Measurements from ENCODE around the gene UNC79. TPM values are rescaled to one million over a fixed set of nuclear protein-coding genes. Genes with fewer than 3 reads are reported as not detected.

The UNC79 gene
- total RNA-seq, 1 experiment from 2014 or later = 0.05 TPM

DNA sequence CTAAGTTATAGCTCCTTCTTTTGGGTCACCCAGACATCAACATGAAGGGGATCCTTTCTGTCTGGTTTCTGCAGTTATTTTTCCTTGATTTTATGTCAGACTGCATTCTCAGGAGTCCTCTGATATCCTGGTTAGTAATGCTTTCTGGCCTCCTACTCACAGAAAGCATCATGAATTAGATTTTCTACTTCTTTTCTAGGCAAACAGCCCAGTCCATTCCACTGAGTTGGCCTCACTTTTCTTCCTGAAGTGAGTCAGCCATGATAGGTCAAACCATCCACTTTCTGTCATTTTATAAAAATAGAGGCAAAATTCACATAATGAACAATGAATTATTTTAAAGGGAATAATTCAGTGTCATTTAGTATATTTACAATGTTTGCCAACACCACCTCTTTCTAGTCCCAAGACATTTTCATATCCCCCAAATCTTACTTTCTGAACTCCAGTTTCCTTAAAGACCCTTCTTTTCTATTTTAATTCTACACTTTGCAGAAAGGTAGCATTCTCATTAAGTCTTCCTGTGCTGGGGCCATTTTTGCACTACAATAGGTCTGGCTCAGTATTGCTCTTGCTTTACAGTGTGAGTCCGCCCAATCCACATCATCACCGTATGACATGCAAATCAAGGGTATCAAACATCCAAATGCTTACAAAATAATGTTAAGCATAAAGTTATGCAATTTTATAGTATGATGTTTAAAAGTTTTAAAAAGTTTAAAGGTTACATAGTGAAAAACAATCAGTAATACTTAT, 95.1 kb downstream of the UNC79 start:
- no peak overlapping the region for H3K27ac ChIP-seq (ENCODE audit: low read length)
- 0 out of 2 replicates have a peak, but pooled peaks cover under 1% of the 10 kb centered on the region for H3K9me3 ChIP-seq (ENCODE audit: control insufficient read depth, insufficient read depth, low read depth, low read length)
- BruUV-seq (replicated peaks) = no TSS peak
- no peak overlapping the region for H3K4me3 ChIP-seq (ENCODE audit: low read depth in 2 of 2, low read length in 2 of 2)
- no peaks in the 10 kb centered on the region for H3K4me1 ChIP-seq (ENCODE audit: control insufficient read depth, insufficient read depth, low read length)
- in situ Hi-C loops (cut with HindIII; ENCODE audit: low pct_unique_long_range_greater_than_20kb, low sequenced_read_pairs) (no loop called here), intact Hi-C loops (cut with micrococcal nuclease; ENCODE audit: unreplicated experiment) (no loop called here)
- no peaks in the 10 kb centered on the region for H3K27me3 ChIP-seq (ENCODE audit: control insufficient read depth, insufficient read depth, low read length)
- ATAC-seq = no peak
- no peak for DNase-seq (ENCODE audit: low read depth, low spot score)
- H3K36me3 ChIP-seq (ENCODE audit: control insufficient read depth, insufficient read depth, low read length) = no peaks in the 10 kb centered on the region
- TF ChIP-seq, protein P1, sequence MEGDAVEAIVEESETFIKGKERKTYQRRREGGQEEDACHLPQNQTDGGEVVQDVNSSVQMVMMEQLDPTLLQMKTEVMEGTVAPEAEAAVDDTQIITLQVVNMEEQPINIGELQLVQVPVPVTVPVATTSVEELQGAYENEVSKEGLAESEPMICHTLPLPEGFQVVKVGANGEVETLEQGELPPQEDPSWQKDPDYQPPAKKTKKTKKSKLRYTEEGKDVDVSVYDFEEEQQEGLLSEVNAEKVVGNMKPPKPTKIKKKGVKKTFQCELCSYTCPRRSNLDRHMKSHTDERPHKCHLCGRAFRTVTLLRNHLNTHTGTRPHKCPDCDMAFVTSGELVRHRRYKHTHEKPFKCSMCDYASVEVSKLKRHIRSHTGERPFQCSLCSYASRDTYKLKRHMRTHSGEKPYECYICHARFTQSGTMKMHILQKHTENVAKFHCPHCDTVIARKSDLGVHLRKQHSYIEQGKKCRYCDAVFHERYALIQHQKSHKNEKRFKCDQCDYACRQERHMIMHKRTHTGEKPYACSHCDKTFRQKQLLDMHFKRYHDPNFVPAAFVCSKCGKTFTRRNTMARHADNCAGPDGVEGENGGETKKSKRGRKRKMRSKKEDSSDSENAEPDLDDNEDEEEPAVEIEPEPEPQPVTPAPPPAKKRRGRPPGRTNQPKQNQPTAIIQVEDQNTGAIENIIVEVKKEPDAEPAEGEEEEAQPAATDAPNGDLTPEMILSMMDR (IDR thresholded peaks at IDR 0.05) = no peak
- no peak for TF ChIP-seq POLR2AphosphoS5 (IDR thresholded peaks at IDR 0.05; ENCODE audit: low read depth, low read length)
- POLR2A ChIA-PET = no interaction called here
- CTCF ChIA-PET = interaction anchor here (0.7 kb wide), 1 partner anchor 208 kb away, joined by 4 read pairs; no protein-coding TSS in a partner anchor

DNA sequence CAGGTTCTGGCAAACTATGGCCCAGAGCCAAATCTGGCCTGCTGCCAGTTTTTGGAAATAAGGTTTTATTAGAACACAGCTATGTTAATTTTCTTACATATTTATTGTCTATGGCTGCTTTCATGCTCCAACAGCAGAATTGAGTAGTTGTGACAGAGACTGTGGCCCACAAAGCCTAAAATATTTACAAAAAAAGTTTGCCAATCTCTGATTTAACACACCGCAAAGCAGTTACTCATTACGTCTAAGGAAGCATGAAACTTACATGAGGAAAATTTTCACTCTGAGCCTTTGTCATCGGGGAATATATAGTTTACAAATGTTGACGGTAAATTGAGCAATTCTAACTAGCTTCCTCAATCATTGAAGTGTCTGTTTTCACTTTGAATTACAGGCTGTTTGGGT, 96.5 kb downstream of the UNC79 start:
- Histone ChIP-seq H3K4me3 (ENCODE audit: low read depth in 2 of 2, low read length in 2 of 2) (no peak overlapping the region), H3K36me3 (ENCODE audit: control insufficient read depth, insufficient read depth, low read length) (no peaks in the 10 kb centered on the region), H3K4me1 (ENCODE audit: control insufficient read depth, insufficient read depth, low read length) (no peaks in the 10 kb centered on the region), H3K27ac (ENCODE audit: low read length) (no peak overlapping the region), H3K27me3 (ENCODE audit: control insufficient read depth, insufficient read depth, low read length) (no peaks in the 10 kb centered on the region), H3K9me3 (ENCODE audit: control insufficient read depth, insufficient read depth, low read depth, low read length) (no peaks in the 10 kb centered on the region)
- ChIA-PET POLR2A (no interaction called here), CTCF (no interaction called here)
- no peak for DNase-seq (ENCODE audit: low read depth, low spot score)
- no peak for ATAC-seq
- in situ Hi-C loops (cut with HindIII; ENCODE audit: low pct_unique_long_range_greater_than_20kb, low sequenced_read_pairs) = no loop called here
- intact Hi-C loops (cut with micrococcal nuclease; ENCODE audit: unreplicated experiment) = no loop called here
- no peak for TF ChIP-seq TCF7L2 (IDR thresholded peaks at IDR 0.05; ENCODE audit: low read depth, low read length)
- no peak for TF ChIP-seq POLR2AphosphoS5 (IDR thresholded peaks at IDR 0.05; ENCODE audit: low read depth, low read length)
- TF ChIP-seq, protein P2, sequence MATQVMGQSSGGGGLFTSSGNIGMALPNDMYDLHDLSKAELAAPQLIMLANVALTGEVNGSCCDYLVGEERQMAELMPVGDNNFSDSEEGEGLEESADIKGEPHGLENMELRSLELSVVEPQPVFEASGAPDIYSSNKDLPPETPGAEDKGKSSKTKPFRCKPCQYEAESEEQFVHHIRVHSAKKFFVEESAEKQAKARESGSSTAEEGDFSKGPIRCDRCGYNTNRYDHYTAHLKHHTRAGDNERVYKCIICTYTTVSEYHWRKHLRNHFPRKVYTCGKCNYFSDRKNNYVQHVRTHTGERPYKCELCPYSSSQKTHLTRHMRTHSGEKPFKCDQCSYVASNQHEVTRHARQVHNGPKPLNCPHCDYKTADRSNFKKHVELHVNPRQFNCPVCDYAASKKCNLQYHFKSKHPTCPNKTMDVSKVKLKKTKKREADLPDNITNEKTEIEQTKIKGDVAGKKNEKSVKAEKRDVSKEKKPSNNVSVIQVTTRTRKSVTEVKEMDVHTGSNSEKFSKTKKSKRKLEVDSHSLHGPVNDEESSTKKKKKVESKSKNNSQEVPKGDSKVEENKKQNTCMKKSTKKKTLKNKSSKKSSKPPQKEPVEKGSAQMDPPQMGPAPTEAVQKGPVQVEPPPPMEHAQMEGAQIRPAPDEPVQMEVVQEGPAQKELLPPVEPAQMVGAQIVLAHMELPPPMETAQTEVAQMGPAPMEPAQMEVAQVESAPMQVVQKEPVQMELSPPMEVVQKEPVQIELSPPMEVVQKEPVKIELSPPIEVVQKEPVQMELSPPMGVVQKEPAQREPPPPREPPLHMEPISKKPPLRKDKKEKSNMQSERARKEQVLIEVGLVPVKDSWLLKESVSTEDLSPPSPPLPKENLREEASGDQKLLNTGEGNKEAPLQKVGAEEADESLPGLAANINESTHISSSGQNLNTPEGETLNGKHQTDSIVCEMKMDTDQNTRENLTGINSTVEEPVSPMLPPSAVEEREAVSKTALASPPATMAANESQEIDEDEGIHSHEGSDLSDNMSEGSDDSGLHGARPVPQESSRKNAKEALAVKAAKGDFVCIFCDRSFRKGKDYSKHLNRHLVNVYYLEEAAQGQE (IDR thresholded peaks at IDR 0.05; ENCODE audit: insufficient read depth in 1 of 2, low read depth in 2 of 2, low read length in 1 of 2) = no peak
- TF ChIP-seq SIN3A (IDR thresholded peaks at IDR 0.05; ENCODE audit: borderline replicate concordance, insufficient read depth, low read depth, low read length) = no peak
- TF ChIP-seq, protein P1 (IDR thresholded peaks at IDR 0.05) = no peak
- BruUV-seq (replicated peaks) = no TSS peak
